DOHH2 (cell line): Measurements from ENCODE around the gene MAPK4.

Source experiments
- CTCF ChIP-seq: fragments of 200-600 bp; sonication (generic); IDR thresholded peaks from one replicate; pipeline ENCODE4 v1.5.1; 2014; ENCODE audit warnings: antibody characterized with exemption, mild to moderate bottlenecking, low read depth, low read length; ENCODE audit not compliant: poor library complexity, severe bottlenecking
- EZH2phosphoT487 ChIP-seq: fragments of 200-600 bp; sonication (generic); IDR thresholded peaks from 2 replicates; pipeline ENCODE4 v1.6.1; 2017; ENCODE audit warnings: borderline replicate concordance, mild to moderate bottlenecking, antibody characterized with exemption, low read length, moderate library complexity, mixed read lengths

GRCh38 chr18:50747849-50748242, 188.0 kb downstream of the MAPK4 start:
- TF ChIP-seq CTCF = no peak
- no peak for TF ChIP-seq EZH2phosphoT487
